Endothelial cell of umbilical vein (primary cell): ENCODE results near the gene UBE2C. TPM values are rescaled to one million over a fixed set of nuclear protein-coding genes. Genes with fewer than 3 reads are reported as not detected.

Experiments used
- BruUV-seq: library from RNA; stranded (reverse); fragments of 400-500 nt; replicated peaks from 2 replicates; lab custom pipeline; 2021; lab: Mats Ljungman, UMichigan
- CTCF ChIA-PET: fragments of 300-600, 350-600 bp; sonication (Branson Sonifier 250); formaldehyde crosslinking; loops from one replicate; lab custom pipeline; 2021; ENCODE audit warnings: antibody characterized with exemption, inconsistent platforms; lab: Charles Lee
- POLR2A ChIA-PET: fragments of 300-600, 350-600 bp; sonication (Branson Sonifier 250); formaldehyde crosslinking; loops from one replicate; lab custom pipeline; 2021; ENCODE audit warnings: antibody characterized with exemption, inconsistent platforms; lab: Charles Lee
- DNase-seq: peaks from one replicate; pipeline ENCODE4 v3.0.0-alpha.2; 2011; ENCODE audit warnings: low read depth, low spot score
- FAIRE-seq: peaks from 2 replicates; lab custom pipeline; 2011; peaks lifted over from hg19 to GRCh38; lab: Jason Lieb, UNC
- H2AFZ ChIP-seq: 2 replicates; pipeline ENCODE4 v1.6.0; 2012; ENCODE audit warnings: low read depth, low read length, control low read depth, inconsistent platforms
- H3K27ac ChIP-seq: 2 replicates; pipeline ENCODE4 v1.5.1; 2011; ENCODE audit warnings: low read depth, mild to moderate bottlenecking, control low read depth, low read length, moderate library complexity; ENCODE audit not compliant: insufficient read depth
- H3K27me3 ChIP-seq, 2 experiments: 2 replicates each; pipeline versions ENCODE4 v1.6.0 to v1.6.1; 2011; ENCODE audit warnings: low read length in 2 of 2, mixed read lengths in 1 of 2; ENCODE audit not compliant: control insufficient read depth in 2 of 2, insufficient read depth in 2 of 2
- H3K36me3 ChIP-seq, 2 experiments: 2 replicates in 1 of 2; 3 replicates in 1 of 2; pipeline ENCODE4 v1.5.1; 2011; ENCODE audit warnings: low read length in 2 of 2, mild to moderate bottlenecking in 1 of 2, moderate library complexity in 1 of 2; ENCODE audit not compliant: control insufficient read depth in 2 of 2, insufficient read depth in 2 of 2; ENCODE audit errors: extremely low read depth in 1 of 2
- H3K4me1 ChIP-seq: 3 replicates; pipeline ENCODE4 v1.5.1; 2011; ENCODE audit warnings: mild to moderate bottlenecking, low read length; ENCODE audit not compliant: control insufficient read depth, insufficient read depth; ENCODE audit errors: extremely low read depth
- H3K4me2 ChIP-seq: 2 replicates; pipeline ENCODE4 v1.6.1; 2011; ENCODE audit warnings: low read length, control low read depth, mixed read lengths; ENCODE audit not compliant: insufficient read depth
- H3K4me3 ChIP-seq, 3 experiments: fragments of 200-600 bp in 1 of 3; sonication (generic), shearing (Covaris generic) in 1 of 3; replicated peaks in 1 of 3; 2 replicates each; pipeline ENCODE4 v1.5.1; 2011 to 2016; ENCODE audit warnings: control low read depth in 3 of 3, low read length in 3 of 3, mild to moderate bottlenecking in 2 of 3, inconsistent platforms in 1 of 3, low read depth in 1 of 3, moderate library complexity in 1 of 3; ENCODE audit not compliant: insufficient read depth in 1 of 3
- H3K79me2 ChIP-seq: 2 replicates; pipeline ENCODE4 v1.6.0; 2012; ENCODE audit warnings: low read length, inconsistent platforms; ENCODE audit not compliant: control insufficient read depth, insufficient read depth
- H3K9ac ChIP-seq: replicated peaks from 2 replicates; pipeline ENCODE3; 2011; ENCODE audit warnings: low read length, control low read depth; ENCODE audit not compliant: insufficient read depth; ENCODE audit errors: extremely low read depth
- H3K9me1 ChIP-seq: replicated peaks from 3 replicates; pipeline ENCODE4 v1.6.0; 2011; ENCODE audit warnings: mild to moderate bottlenecking, low read length; ENCODE audit not compliant: control insufficient read depth, insufficient read depth; ENCODE audit errors: extremely low read depth
- H3K9me3 ChIP-seq: replicated peaks from 2 replicates; pipeline ENCODE4 v1.5.1; 2012; ENCODE audit warnings: low read length, inconsistent platforms; ENCODE audit not compliant: control insufficient read depth, insufficient read depth
- H4K20me1 ChIP-seq: replicated peaks from 2 replicates; pipeline ENCODE3; 2011; ENCODE audit warnings: mild to moderate bottlenecking, low read length; ENCODE audit not compliant: control insufficient read depth, insufficient read depth; ENCODE audit errors: extremely low read depth
- EZH2 ChIP-seq: IDR thresholded peaks from 2 replicates; pipeline ENCODE4 v1.6.1; 2012; ENCODE audit warnings: borderline replicate concordance, low read depth, mild to moderate bottlenecking, moderate library complexity, low read length, inconsistent platforms; ENCODE audit not compliant: severe bottlenecking
- FOS ChIP-seq: IDR thresholded peaks from 2 replicates; pipeline ENCODE4 v1.6.1; 2011; ENCODE audit warnings: mild to moderate bottlenecking, low read length, moderate library complexity, borderline replicate concordance; ENCODE audit not compliant: insufficient read depth
- GATA2 ChIP-seq: IDR thresholded peaks from 2 replicates; pipeline ENCODE4 v1.7.0; 2011; ENCODE audit warnings: low read depth, mild to moderate bottlenecking, moderate library complexity, mixed read lengths, low read length; ENCODE audit not compliant: insufficient read length, insufficient read depth
- JUN ChIP-seq: IDR thresholded peaks from 2 replicates; pipeline ENCODE4 v1.6.1; 2011; ENCODE audit warnings: borderline replicate concordance, low read depth; ENCODE audit not compliant: insufficient read length, insufficient read depth
- MYC ChIP-seq: IDR thresholded peaks from one replicate; pipeline ENCODE4 v1.6.1; 2011; ENCODE audit warnings: mild to moderate bottlenecking, low read depth, low read length
- POLR2AphosphoS5 ChIP-seq: IDR thresholded peaks from 2 replicates; pipeline ENCODE4 v1.6.1; 2012; ENCODE audit warnings: low read depth, mild to moderate bottlenecking, control low read depth, low read length, moderate library complexity; ENCODE audit not compliant: insufficient read depth
- dilution Hi-C: fragments of 300-500 bp; cut with MboI; formaldehyde crosslinking; loops from one replicate; pipeline ENCODE4 v1.15.0; 2019; ENCODE audit warnings: low sequenced_read_pairs; ENCODE audit not compliant: extremely low pct_ligation_motif_present
- intact Hi-C: fragments of 100-400 bp; cut with micrococcal nuclease; formaldehyde crosslinking; loops from one replicate; pipeline ENCODE4 v1.10.0; 2022
- polyA plus RNA-seq, 4 experiments: library from polyadenylated mRNA; depleted of rRNA in 3 of 4; stranded (reverse) in 3 of 4; unstranded in 1 of 4; fragments of >200 nt; gene quantifications; 2 replicates each; pipeline versions ENCODE4 v1.2.1 to v1.2.3, GENCODE V29; 2011 to 2012; ENCODE audit warnings: missing spikeins in 1 of 4
- total RNA-seq: library from RNA; stranded (reverse); gene quantifications from 2 replicates; pipeline ENCODE4 v1.2.3, GENCODE V29; 2021
- TF ChIP-seq, protein P1 (sequence below): IDR thresholded peaks from 2 replicates; pipeline ENCODE4 v1.6.1; 2011; ENCODE audit not compliant: insufficient read depth, insufficient read length
- TF ChIP-seq, protein P2 (sequence below), 2 donors: IDR thresholded peaks; 1 replicate in 1 of 2; 2 replicates in 1 of 2; pipeline ENCODE4 v1.5.1; 2011; ENCODE audit warnings: low read length in 2 of 2, mild to moderate bottlenecking in 2 of 2, moderate library complexity in 2 of 2, control low read depth in 1 of 2, inconsistent platforms in 1 of 2, low read depth in 1 of 2; ENCODE audit not compliant: insufficient read depth in 1 of 2; ENCODE audit errors: extremely low read depth in 1 of 2

The UBE2C gene
- total and polyA plus RNA-seq, 2 donors (not counting 3 experiments of a cell fraction or from before 2014, with no cell fraction given): 129 to 130 TPM

DNA sequence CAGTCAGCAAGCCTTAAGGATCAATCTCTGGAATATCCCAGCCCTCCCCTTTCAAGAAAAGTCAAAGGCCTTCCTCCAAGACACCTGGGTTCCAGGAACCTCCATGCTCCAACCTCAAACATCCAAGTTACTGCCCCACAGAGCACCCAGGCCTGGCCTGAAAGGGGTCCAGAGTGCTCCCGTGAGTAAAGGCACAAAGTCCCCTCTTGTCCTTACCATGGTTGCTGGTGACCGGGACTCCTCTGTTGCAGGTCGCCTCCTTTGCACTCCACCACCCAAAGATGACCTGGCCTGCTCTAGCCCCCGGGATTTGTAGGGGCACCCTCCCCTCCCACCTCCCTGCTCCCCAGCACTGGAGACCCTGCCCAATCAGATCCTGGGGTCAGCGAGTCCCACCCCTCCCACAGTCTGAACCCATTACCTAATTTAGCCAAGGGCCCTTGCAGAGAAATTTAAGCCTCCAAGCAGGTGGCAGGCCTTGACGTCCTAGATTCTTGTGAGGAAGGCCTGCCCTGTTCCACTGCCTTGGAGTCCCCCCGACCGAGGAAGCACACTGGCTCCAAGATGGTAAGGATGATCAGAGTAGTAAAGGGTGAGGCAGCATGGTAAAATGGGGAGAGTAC is 14.7 kb downstream of the UBE2C start, which contains the start of gene TNNC2:
Gene TNNC2, minus strand, starts transcription at position 283 of the 623 bp plus-strand sequence. Its CDS starts 64 bp downstream, at position 219.
- Histone ChIP-seq H3K9ac (no peak within 1 kb of the TSS), H4K20me1 (no peaks in the 10 kb centered on the region), H3K79me2 (no peaks in the 10 kb centered on the region), H3K27me3 (peaks cover 11 to 16% of the 10 kb centered on the region in 2 experiments), H3K9me1 (no peaks in the 10 kb centered on the region), H3K4me1 (peaks cover 4% of the 10 kb centered on the region), H3K27ac (no peak within 1 kb of the TSS), H3K9me3 (no peaks in the 10 kb centered on the region), H3K4me3 (no peak within 1 kb of the TSS), H3K4me2 (no peak within 1 kb of the TSS), H3K36me3 (no peaks in the 10 kb centered on the region), H2AFZ (no peak within 1 kb of the TSS)
- POLR2A ChIA-PET: no interaction called here
- CTCF ChIA-PET: interaction anchor here (1.1 to 1.6 kb wide), 2 partner anchors 120 to 143 kb away, joined by 3 to 10 read pairs; no protein-coding TSS in a partner anchor
- intact Hi-C loops (no loop called here), dilution Hi-C loops (no loop called here)
- FAIRE-seq (no peak), DNase-seq (no peak)
- BruUV-seq: no TSS peak
- TF ChIP-seq JUN (no peak), EZH2 (no peak), POLR2AphosphoS5 (no peak), MYC (no peak), GATA2 (no peak), FOS (no peak)
- TF ChIP-seq, protein P1, sequence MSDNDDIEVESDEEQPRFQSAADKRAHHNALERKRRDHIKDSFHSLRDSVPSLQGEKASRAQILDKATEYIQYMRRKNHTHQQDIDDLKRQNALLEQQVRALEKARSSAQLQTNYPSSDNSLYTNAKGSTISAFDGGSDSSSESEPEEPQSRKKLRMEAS: no peak
- TF ChIP-seq, protein P2, sequence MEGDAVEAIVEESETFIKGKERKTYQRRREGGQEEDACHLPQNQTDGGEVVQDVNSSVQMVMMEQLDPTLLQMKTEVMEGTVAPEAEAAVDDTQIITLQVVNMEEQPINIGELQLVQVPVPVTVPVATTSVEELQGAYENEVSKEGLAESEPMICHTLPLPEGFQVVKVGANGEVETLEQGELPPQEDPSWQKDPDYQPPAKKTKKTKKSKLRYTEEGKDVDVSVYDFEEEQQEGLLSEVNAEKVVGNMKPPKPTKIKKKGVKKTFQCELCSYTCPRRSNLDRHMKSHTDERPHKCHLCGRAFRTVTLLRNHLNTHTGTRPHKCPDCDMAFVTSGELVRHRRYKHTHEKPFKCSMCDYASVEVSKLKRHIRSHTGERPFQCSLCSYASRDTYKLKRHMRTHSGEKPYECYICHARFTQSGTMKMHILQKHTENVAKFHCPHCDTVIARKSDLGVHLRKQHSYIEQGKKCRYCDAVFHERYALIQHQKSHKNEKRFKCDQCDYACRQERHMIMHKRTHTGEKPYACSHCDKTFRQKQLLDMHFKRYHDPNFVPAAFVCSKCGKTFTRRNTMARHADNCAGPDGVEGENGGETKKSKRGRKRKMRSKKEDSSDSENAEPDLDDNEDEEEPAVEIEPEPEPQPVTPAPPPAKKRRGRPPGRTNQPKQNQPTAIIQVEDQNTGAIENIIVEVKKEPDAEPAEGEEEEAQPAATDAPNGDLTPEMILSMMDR (IDR thresholded peaks at IDR 0.05; ENCODE audit: extremely low read depth in 1 of 2, insufficient read depth in 1 of 2, low read depth in 1 of 2, low read length in 2 of 2): no peak
